Omental fat pad (tissue), 4 donors: ENCODE measurements around the gene C1orf56. TPM values are rescaled to one million over a fixed set of nuclear protein-coding genes. Genes with fewer than 3 reads are reported as not detected.
A peak's percentile ranks its signal among the peaks of the same experiment; 100 is the strongest.

Experiments used
- ATAC-seq: fragments of 150-250 bp; one replicate; pipeline ENCODE4 v1.9.1; 2016; ENCODE audit warnings: mild to moderate bottlenecking, moderate library complexity; ENCODE audit not compliant: low FRiP score
- DNase-seq: peaks from one replicate; pipeline ENCODE4 v3.0.0-alpha.2; 2019; ENCODE audit warnings: low spot score
- total RNA-seq, 4 donors: library from RNA; depleted of rRNA; stranded (reverse); fragments of >200 nt; gene quantifications; one replicate each; pipeline ENCODE4 v1.1.0, GENCODE V29; 2016
- TF ChIP-seq, protein P1 (sequence below), 3 donors: fragments of 450-650 bp; IDR thresholded peaks; one replicate each; pipeline ENCODE4 v1.5.1; 2016 to 2017; ENCODE audit warnings: antibody characterized with exemption in 3 of 3, mild to moderate bottlenecking in 3 of 3, moderate library complexity in 2 of 3

Gene C1orf56
- total RNA-seq, 4 donors from 2014 or later = 2.8 to 7.8 (median 5.6) TPM

DNA sequence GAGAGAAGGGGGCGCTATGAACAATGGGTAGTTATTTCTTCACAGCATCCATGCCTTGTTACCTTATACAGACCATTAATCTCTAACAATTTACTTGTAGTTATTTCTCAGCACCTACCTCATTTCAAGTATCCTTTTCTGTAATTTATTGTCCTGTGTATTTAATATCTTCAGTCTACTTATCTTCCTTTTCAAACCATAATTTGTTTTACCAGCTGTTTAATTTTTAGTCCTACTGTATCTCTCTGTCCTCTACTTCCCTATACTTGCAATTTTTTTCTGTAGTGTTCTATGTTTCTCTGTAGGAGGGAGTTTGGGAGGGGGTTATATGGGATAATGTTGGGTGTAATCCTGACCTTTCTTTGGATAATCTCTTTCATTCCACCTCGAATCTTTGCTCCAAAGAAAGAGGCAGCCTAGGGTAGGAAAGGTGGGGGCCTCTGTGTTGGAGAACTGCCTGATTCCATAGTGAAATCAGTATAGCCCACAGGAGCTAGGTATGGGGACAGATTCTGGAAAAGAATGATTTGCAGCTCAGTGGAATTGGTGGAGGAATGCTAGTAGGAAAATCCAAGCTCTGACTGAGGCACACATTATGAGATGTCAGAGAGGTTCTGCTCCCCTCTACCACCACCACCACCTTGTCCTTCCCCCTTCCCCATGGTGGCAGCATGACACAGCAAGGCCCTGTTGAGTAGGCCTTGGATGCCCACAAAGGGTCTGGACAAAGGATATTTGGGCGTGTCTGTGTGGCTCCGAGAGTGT lies 13.3 kb downstream of the C1orf56 start:
- no peak for ATAC-seq
- TF ChIP-seq, protein P1, sequence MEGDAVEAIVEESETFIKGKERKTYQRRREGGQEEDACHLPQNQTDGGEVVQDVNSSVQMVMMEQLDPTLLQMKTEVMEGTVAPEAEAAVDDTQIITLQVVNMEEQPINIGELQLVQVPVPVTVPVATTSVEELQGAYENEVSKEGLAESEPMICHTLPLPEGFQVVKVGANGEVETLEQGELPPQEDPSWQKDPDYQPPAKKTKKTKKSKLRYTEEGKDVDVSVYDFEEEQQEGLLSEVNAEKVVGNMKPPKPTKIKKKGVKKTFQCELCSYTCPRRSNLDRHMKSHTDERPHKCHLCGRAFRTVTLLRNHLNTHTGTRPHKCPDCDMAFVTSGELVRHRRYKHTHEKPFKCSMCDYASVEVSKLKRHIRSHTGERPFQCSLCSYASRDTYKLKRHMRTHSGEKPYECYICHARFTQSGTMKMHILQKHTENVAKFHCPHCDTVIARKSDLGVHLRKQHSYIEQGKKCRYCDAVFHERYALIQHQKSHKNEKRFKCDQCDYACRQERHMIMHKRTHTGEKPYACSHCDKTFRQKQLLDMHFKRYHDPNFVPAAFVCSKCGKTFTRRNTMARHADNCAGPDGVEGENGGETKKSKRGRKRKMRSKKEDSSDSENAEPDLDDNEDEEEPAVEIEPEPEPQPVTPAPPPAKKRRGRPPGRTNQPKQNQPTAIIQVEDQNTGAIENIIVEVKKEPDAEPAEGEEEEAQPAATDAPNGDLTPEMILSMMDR (IDR thresholded peaks at IDR 0.05) = no peak
- no peak for DNase-seq

DNA sequence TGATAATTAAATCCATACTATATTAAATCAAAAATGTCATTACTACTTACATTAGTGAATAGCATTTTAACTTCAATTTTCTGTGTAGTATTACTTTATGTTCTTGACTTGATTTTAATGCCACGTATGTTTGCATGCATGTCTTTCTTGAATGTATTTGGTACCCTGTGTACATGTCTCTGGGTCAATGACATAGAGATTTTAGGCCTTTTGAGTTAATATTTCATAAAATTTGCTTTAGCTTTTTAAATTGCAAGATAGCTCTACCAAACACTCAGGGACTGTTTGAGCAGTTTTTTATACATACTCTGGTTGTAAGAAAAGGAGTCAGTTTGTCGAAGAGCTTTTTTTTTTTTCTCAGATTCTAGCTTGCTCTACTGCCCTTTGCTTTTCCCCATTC lies 14.2 kb downstream of the C1orf56 start:
- DNase-seq (no peak), ATAC-seq (no peak)
- TF ChIP-seq, protein P1 (IDR thresholded peaks at IDR 0.05) = no peak

DNA sequence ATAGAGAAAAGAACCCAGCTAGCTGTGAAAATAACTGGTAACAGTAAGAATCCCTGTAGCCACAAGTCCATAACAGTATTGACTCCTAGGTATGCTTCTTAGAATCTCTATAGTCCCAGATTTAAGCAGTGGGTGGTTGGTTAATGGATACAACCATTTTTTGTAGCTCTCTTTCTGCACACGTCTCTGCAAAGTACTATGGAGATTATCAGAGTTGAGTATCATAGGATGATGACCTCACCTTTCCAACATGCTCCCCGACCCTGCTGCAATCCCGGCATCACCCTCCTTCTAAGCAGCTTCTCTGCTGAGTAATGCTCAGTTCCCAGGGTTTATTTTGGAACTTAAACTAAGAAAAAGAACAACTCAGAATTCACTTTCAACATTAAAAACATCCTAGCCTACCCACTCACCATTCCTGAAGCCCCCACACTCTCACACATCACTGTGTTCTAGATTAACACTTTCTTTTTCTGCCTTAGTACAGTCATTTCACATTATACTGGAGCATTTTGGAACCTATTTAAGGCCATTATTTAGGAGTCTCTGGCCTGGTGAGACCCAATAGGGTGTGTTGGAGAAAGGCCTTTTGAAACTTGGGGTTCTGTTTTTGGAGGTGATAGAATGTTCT lies 15.3 kb downstream of the C1orf56 start:
- DNase-seq (no peak), ATAC-seq (peak; percentile 62)
- TF ChIP-seq, protein P1 (IDR thresholded peaks at IDR 0.05) = no peak

DNA sequence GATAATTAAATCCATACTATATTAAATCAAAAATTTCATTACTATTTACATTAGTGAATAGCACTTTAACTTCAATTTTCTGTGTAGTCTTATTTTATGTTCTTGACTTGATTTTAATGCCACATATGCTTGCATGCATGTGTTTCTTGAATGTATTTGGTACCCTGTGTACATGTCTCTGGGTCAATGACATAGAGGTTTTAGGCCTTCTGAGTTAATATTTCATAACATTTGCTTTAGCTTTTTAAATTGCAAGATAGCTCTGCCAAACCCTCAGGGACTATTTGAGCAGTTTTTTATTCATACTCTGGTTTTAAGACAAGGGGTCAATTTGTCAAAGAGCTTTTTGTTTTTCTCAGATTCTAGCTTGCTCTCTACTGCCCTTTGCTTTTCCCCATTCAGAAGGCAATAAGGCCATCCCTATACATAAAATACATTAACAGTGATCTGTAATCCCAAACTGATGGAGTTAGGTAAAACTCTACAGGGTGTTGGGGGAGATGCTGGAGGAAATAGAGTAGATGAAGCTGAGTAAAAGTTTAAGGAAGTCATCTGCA lies 17.6 kb downstream of the C1orf56 start:
- TF ChIP-seq, protein P1 (IDR thresholded peaks at IDR 0.05) = no peak
- ATAC-seq (no peak), DNase-seq (no peak)

DNA sequence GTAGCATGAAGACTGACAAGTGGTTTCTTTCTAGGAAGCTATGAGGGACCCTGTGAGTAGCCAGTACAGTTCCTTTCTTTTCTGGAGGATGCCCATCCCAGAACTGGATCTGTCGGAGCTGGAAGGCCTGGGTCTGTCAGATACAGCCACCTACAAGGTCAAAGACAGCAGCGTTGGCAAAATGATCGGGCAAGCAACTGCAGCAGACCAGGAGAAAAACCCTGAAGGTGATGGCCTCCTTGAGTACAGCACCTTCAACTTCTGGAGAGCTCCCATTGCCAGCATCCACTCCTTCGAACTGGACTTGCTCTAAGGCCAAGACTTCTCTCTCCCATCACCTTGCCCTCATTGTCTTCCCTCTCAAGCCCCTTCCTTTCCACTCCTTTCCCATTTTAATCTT lies 19.6 kb downstream of the C1orf56 start:
- no peak for DNase-seq
- TF ChIP-seq, protein P1 (IDR thresholded peaks at IDR 0.05) = no peak
- ATAC-seq = no peak

DNA sequence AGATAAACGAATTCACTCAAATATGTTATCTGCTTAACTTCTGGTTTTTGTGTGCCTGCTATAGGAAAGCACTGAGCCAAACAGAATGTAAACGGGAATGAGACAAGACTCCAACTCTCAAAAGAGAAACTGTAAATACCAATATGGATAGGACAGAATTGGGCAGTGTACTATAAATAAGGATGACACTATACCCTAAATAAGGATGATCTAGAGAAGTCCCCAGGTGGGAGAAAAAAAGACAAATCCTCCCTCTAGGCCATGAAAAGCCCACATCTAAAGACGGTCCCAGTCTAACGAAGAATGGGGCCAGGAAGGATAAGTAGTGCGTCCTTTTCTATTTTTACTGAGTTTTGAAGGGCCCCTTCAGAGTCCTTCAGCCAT lies 21.5 kb downstream of the C1orf56 start:
- DNase-seq = no peak
- TF ChIP-seq, protein P1 (IDR thresholded peaks at IDR 0.05) = no peak
- ATAC-seq = no peak
